HG02798 (cell line): ENCODE data around the gene ANKRD33.

Experiments
- ATAC-seq: cut with Tn5 transposase; IDR thresholded peaks from one replicate; pipeline ENCODE4 v1.9.1; 2021; ENCODE audit warnings: mild to moderate bottlenecking; ENCODE audit not compliant: unreplicated experiment, poor library complexity

ANKRD33 gene

GRCh38 chr12:51887476-51888315, at the start of gene ANKRD33:
Gene ANKRD33, plus strand, starts transcription at chr12:51888103. Its CDS starts 84 bp downstream, at chr12:51888187.
- no peak for ATAC-seq

- ATAC-seq: no peak
These were observed 49.1 kb upstream of the ANKRD33 start for GRCh38 chr12:51838762-51839161.

- no peak for ATAC-seq
These were observed 48.5 kb upstream of the ANKRD33 start for GRCh38 chr12:51839310-51839947.

- ATAC-seq: no peak
These were observed 46.9 kb upstream of the ANKRD33 start for GRCh38 chr12:51840966-51841365.

GRCh38 chr12:51841727-51842126, 46.2 kb upstream of the ANKRD33 start:
- no peak for ATAC-seq

GRCh38 chr12:51844854-51845253, 43.0 kb upstream of the ANKRD33 start:
- no peak for ATAC-seq

GRCh38 chr12:51845482-51845881, 42.4 kb upstream of the ANKRD33 start:
- ATAC-seq: no peak

GRCh38 chr12:51846271-51846691, 41.6 kb upstream of the ANKRD33 start:
- ATAC-seq: no peak

- ATAC-seq: no peak
These were observed 40.8 kb upstream of the ANKRD33 start for GRCh38 chr12:51846911-51847642.

- no peak for ATAC-seq
These were observed 40.1 kb upstream of the ANKRD33 start for GRCh38 chr12:51847643-51848325.

GRCh38 chr12:51848326-51848727, 39.6 kb upstream of the ANKRD33 start, which contains the start of gene FIGNL2:
Gene FIGNL2, minus strand, starts transcription at chr12:51848718. Its CDS starts 26,305 bp downstream, at chr12:51822413.
- ATAC-seq: no peak

- ATAC-seq: no peak
These were observed 38.8 kb upstream of the ANKRD33 start for GRCh38 chr12:51848841-51849735.

GRCh38 chr12:51850081-51850964, 37.6 kb upstream of the ANKRD33 start:
- ATAC-seq: no peak

GRCh38 chr12:51850965-51851299, 37.0 kb upstream of the ANKRD33 start:
- no peak for ATAC-seq

GRCh38 chr12:51851413-51852124, 36.3 kb upstream of the ANKRD33 start:
- no peak for ATAC-seq

- no peak for ATAC-seq
These were observed 35.3 kb upstream of the ANKRD33 start for GRCh38 chr12:51852404-51853137.
